GM10248 (cell line): ENCODE results near the gene IKZF5.
A peak's percentile ranks its signal among the peaks of the same experiment; 100 is the strongest.

Experiments
- CTCF ChIA-PET: fragments of 300-600 bp; sonication (Branson Sonifier 250); formaldehyde crosslinking; extraction: SDS; loops from one replicate; lab custom pipeline; 2021; ENCODE audit warnings: antibody characterized with exemption; lab: Yijun Ruan, JAX
- POLR2A ChIA-PET: fragments of 350-650 bp; sonication (Branson Sonifier 250); formaldehyde crosslinking; extraction: SDS; loops from one replicate; lab custom pipeline; 2020; ENCODE audit warnings: antibody characterized with exemption; lab: Yijun Ruan, JAX
- DNase-seq: peaks from one replicate; pipeline ENCODE4 v3.0.0; 2012; ENCODE audit errors: extremely low spot score
- CTCF ChIP-seq: IDR thresholded peaks from 2 replicates; pipeline ENCODE4 v1.5.1; 2012; ENCODE audit warnings: mild to moderate bottlenecking, low read depth; ENCODE audit errors: extremely low read depth, missing control alignments, control extremely low read depth

IKZF5 gene

GRCh38 chr10:122981066-122981464, 27.5 kb downstream of the IKZF5 start:
- TF ChIP-seq CTCF: peak; percentile 20
- DNase-seq: peak; percentile 28
- ChIA-PET CTCF (interaction anchor here (0.6 to 8.5 kb wide), 15 partner anchors 10 to 496 kb away, joined by 3 to 107 read pairs (median 6); partner anchors contain the start of genes ACADSB and IKZF5), POLR2A (interaction anchor here (2.0 kb wide), 1 partner anchor 27 kb away, joined by 8 read pairs; the partner anchor contains the start of genes ACADSB and IKZF5)

GRCh38 chr10:122980209-122981065, 28.2 kb downstream of the IKZF5 start, which contains the start of gene PSTK:
TSS of gene PSTK (plus strand) at chr10:122980401. CDS start at chr10:122980480, 79 bp downstream.
- POLR2A ChIA-PET: interaction anchor here (2.0 kb wide), 1 partner anchor 28 kb away, joined by 8 read pairs; the partner anchor contains the start of genes ACADSB and IKZF5
- DNase-seq: peak; percentile 97
- CTCF ChIA-PET: interaction anchor here (0.6 to 8.5 kb wide), 21 partner anchors 9 to 496 kb away, joined by 3 to 107 read pairs (median 5); partner anchors contain the start of genes ACADSB and IKZF5
- TF ChIP-seq CTCF: peak; percentile 89

- ChIA-PET CTCF (interaction anchor here (1.3 kb wide), 1 partner anchor 12 kb away, joined by 3 read pairs; no protein-coding TSS in a partner anchor), POLR2A (no interaction called here)
- no peak for TF ChIP-seq CTCF
- no peak for DNase-seq
Observed at GRCh38 chr10:122974543-122975064, 34.0 kb downstream of the IKZF5 start.

GRCh38 chr10:122974023-122974422, 34.6 kb downstream of the IKZF5 start:
- POLR2A ChIA-PET: no interaction called here
- no peak for TF ChIP-seq CTCF
- no peak for DNase-seq
- CTCF ChIA-PET: interaction anchor here (1.3 kb wide), 1 partner anchor 12 kb away, joined by 3 read pairs; no protein-coding TSS in a partner anchor

- DNase-seq: no peak
- POLR2A ChIA-PET: no interaction called here
- CTCF ChIA-PET: interaction anchor here (0.9 to 1.6 kb wide), 3 partner anchors 11 to 13 kb away, joined by 3 to 5 read pairs (median 4); partner anchors contain the start of gene PSTK
- TF ChIP-seq CTCF: no peak
Observed at GRCh38 chr10:122968698-122969097, 39.9 kb downstream of the IKZF5 start.

GRCh38 chr10:122966879-122967278, 41.7 kb downstream of the IKZF5 start:
- CTCF ChIA-PET: interaction anchor here (1.0 to 1.7 kb wide), 2 partner anchors 11 to 13 kb away, joined by 6 read pairs; partner anchors contain the start of gene PSTK
- DNase-seq: no peak
- no peak for TF ChIP-seq CTCF
- POLR2A ChIA-PET: no interaction called here
